HG03060 (cell line): ENCODE measurements around the gene STRN4.

Experiments used
- ATAC-seq: cut with Tn5 transposase; IDR thresholded peaks from one replicate; pipeline ENCODE4 v1.9.1; 2021; ENCODE audit warnings: low read depth, moderate number of reproducible peaks; ENCODE audit not compliant: unreplicated experiment

STRN4 gene

DNA sequence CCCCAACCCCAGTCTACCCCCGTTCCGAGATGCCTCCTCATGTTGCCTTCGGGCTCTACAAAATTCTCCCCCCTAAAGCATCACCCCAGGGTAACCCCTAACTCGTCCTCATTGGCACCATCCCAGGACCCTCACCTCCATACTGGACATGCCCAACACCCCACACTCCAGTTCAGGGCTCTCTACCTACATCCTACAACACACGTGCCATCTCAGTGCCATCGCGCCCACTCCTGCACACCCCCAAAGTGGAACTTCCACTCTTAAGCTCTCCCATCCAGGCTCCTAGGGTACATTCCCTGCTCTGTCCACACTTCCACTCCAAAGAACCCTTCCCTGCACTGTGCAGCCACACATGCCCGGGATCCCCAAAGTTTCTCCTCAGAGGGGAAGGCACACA lies 1.2 kb downstream of the STRN4 start:
- no peak for ATAC-seq

DNA sequence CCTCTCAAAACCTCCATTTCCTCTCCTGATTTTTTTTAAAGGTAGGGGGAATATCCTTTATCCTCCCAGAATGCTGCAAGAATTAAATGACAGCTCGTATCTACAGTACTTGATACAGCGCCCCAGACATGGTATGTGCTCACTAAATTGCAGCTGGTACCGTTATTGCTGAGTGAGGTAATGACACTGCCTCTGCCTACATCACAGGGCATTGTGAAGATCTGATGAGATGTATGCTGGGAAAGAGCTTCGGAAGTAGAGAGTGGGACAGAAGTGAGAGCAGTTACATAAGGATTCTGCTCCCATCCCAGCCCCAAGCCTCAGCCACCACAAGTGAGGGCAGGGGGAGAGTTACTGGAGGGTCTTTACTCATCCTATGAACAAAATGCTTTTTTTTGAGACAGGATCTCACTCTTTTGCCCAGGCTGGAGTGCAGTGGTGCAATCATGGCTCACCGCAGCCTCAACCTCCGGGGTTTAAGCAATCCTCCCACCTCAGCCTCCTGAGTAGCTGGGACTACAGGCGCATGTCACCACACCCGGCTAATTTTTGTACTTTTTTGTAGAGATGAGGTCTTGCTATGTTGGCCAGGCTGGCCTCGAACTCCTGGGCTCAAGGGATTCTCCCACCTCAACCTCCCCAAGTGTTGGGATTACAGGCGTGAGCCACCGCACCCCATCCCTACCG lies 2.1 kb downstream of the STRN4 start:
- ATAC-seq = no peak

DNA sequence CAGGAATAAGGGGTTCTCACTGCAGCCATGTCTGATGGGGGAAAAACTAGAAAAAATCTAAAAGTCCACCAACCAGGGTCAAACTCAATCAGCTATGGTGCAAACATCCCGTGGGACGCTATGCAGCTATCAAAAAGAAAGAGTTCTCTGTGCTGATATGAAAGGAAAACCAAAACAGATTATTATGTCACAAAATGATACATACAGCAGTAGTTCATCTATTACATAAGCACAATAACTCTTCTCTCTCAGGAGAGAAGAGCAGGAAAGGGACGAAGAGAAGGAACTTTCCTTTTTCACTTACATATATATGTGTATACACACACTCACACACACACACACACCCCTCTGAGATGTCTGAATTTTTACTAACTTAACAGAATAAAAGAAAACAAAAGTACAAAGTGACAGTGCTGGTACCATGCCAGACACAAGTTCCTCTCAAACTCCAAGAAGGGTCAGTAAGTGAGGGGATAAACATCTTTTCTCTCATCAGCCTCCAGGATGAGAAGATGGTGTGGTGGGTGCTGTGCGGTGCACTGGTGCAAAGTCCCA lies 3.2 kb downstream of the STRN4 start:
- ATAC-seq = no peak

DNA sequence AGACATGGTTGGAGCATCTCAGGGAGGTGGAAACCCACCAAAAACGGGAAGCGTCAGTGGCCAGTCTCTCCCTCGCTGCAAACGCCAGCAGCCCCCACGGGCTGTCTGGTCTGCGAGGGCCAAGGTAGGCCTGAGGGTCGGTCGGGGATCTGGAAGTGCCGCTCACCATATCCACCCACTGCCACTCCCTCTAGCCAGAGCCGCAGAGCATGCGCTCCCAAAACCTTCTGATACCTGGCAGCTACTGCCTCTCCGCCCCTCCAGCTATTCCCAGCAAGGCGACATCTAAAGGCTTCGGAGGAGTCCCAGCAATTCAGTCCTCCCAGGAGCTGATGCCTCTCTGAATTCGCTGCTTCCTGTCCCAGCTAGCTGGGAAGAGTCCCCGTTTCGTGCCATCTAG lies 4.8 kb downstream of the STRN4 start:
- ATAC-seq = no peak

DNA sequence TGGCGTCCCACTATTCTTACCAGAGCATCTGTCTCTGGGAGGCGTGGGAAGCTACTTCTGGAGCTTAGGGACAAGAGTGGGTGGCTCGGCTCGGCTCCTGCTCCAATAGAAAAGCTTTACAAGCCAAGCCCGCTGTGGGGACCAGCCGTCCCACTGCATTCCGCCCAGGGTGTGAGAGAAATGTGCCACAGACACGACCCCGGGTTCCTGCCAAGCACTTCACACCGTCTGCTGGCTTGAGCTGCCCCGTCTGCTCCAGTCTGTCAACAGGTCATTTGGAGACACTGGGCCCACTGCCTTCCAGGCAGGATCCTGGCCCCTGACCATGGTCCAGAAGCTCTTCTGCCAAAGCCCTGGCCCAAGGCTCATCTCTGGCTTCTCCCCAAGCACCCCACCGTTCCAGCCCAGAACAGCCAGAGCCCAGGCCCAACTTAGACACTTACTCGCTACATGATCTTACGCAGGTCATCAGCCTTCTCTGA lies 6.9 kb downstream of the STRN4 start:
- ATAC-seq = no peak

DNA sequence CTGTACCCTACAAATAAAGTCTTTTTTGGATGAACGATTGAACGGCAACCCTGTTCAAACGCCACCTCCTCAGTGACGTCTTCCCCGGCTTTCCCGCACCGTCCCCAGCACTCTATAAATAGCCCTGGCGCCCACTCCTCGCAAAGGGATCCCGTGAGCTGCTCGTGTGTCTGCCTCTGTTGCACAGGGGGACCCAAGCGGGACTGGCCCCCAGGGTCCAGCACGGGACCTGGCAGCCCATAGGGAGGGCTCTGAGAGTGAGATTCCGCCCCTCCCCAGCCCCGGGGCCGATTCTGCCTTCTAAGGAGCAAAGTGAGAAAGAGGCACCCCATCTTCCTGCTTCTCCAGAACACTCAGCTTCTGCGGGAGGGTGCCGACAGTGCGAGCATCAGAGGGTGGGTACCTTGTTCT lies 8.5 kb downstream of the STRN4 start:
- no peak for ATAC-seq

DNA sequence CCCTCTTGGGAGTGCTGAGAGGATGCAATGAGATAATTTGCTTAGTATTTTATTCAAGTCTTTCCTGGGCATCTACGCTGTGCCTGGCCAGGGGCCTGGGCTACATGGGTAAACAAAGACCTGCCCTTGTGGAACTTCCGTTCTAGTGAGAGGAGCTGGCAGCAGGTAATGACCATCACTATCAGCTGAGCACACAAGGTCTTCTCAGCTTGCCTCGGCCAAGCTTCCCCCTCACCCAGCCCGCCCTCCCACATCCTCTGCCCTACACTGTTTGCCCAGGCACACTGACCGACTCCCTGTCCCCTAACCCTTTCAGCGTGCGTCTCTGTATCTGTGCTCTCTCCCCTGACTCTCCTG lies 9.0 kb downstream of the STRN4 start:
- no peak for ATAC-seq

DNA sequence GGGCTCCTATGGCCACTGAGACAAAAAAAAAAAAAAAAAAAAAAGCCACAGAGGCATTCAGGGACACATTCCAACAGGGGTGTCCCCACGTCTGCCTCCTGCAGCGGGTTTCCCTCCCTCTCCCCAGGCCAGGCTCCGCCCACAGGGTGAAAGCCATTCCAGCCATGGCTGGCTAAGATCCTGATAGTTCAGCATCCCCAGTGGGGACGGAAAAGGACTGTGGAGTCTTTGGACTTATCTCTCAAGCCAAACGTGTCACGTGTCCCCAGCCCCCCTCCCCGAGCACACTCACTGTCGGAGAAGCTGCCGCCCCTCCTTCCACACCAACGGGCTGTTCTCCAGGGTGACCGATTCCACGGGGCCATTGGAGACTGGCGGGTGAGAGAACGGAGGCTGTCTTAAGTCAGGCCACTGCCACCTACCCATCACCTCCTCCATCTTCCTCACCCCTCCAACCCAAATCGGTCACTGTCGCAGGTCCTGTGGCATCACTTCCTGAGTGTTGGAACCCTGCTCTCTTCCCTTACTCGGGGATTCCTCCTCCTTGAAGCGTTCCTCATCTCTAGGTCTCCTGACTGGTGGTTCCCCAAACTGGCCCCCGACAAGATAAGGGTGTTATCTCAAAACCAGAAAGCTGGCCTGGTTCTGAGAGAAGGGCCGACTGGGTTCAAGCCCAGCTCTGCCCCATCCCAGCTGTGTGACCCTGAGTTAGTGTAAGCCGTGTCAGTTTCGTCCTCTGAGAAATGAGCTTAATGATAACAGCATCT lies 9.5 kb downstream of the STRN4 start:
- ATAC-seq = no peak

DNA sequence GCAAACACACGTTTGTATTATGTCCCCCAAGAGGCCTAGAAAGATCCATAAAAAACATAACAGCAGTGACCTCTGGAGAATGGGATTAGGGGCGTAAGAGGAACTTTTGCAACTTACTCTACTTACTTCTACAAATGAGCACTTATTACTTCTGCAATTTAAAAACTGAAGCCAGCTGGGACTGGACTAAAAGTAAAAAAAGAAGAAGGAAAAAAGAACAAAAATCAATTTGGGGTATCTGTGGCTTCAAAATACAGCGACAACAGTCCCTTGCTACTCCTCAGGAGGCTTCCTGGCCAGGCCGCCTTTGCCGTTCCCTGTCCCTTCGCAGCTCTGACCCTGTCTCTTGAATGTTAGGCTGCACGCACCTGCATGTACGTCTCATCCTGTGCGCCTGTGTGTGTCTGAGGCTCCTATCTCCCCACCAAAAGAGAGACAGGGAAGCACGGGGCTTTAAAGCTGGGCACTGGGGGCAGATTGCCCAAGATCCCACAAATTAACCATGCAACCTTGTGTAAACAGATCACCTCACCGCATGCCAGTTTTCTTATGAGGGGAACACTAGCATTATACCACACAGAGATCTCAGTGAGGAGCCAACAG lies 12.5 kb downstream of the STRN4 start:
- ATAC-seq = no peak

DNA sequence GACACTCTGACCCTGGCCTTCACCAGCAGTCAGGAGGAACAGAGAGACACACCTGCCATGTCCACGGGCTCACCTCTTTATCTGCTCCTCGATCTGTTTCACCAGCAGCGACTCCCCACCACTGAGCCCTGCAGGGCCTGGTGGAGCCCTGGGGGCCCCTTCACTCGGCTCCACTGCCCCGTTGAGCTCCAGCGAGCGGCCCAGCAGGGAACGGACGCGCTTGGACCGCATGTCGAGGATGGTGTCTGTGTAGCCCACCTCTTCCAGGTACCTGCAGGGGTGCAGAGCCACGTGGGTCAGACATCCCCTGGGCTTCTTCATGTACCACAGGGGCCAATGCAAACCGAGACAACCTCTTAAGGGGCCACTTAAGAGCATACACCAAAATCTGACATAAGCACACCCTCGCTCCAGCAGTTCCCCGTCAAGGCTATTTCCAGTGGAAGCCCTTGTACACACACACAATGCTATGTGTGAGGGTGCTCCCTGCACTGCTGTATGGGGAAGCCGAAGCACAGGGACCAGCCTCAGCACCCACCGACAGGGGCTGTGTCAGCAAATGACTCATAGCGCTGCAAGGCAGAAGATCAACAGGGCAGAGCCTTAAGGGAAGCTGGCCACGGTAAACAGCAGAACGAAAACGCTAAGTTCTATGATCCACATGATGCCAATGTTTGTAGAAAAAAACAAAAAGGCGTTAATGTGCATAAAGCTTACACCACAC lies 13.1 kb downstream of the STRN4 start:
- ATAC-seq = no peak

DNA sequence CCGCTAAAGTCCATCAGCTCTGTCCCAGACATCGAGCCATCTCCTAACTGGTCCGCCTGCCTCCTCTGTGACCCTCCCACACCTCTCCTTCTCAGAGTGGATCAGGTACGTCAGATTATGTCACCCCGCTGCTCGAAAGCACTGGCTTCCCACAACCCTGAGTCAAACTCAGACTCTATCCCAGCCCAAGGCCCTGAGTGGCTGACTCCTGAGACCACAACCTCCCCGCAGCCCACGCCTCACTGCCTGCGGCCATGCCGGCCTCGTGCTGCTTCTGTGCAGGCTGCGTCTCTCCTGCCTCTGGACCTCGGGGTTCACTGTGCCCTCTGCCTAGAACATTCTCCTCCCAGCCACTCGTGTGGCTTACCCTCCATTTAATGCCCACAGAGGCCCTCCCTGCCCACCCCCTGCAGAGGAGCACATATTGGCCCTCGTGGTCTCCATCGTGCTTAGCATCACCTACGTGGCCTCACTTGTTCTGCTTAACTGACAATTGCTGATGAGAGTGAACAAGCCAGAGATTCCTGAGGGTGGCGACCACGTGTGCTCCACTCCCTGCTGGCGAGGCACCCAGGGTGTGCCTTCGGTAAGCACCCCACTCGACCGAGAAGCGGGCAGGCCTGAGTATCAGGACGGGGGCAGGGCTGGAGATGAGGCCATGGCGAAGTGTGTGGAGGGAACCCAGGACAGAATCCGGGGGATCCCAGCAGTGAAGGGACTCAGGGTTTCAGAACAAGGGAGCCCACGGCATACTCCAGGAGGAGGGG lies 13.9 kb downstream of the STRN4 start:
- no peak for ATAC-seq

DNA sequence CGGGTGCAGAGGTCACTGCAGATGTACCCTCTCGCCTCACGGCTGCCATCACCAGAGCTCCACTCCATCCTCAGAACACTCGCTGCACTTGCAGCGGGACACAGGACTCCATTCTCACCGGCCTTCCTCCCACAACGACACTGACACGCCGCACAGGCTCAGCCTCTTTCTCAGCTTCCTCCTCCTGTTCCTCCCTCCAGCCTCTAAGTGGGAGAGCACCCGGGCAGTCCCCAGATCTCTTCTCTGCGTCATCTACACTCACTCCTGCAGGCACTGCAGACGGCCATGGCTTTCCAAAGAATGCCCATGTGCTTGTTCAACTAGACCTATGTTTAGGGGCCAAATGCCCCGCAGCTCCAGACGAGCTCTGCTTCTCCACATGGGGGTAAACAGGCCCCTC lies 14.7 kb downstream of the STRN4 start:
- ATAC-seq = no peak

DNA sequence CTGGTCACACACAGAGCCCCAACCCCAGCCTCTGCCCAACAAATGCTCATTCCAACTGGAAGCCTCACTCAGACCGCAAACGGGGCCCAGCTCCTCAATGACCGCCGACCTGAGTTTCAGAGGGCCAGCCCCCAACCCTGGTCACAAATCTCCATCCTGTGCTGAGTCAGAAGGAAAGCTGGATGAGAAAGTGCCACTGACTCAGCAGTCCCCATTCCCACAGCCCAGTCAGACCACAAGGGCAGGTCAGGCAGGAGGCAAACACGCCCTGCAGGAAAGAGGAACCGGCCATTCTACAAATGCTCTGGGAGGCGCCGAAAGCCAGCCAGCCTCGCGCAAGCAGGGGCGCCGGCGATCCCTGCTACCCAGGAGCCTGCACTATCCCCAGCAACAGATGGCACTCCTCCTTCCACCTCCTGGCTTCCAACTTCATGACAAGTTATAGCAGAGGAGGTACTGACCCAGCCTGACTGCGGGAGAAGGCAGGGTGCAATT lies 15.2 kb downstream of the STRN4 start:
- no peak for ATAC-seq

DNA sequence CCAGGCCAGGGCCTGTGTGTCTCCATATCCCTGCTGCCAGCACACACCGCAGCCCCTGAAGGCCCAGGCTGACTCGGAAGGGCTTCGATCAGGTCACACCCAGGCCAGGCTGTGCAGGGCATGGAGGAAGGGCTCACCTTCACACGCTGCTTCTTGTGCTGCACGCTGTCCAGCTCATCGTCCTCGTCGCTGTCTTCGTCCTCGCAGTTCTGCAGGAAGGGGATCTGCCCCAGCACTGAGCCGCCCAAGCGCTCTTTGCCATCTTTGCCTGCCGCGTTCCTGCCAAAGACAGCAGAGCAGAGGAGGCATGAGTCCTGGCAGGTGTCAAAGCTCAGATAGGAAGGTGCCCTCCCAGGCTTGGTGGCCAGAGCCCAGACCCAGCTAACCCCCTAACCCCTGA lies 15.7 kb downstream of the STRN4 start:
- ATAC-seq = no peak

DNA sequence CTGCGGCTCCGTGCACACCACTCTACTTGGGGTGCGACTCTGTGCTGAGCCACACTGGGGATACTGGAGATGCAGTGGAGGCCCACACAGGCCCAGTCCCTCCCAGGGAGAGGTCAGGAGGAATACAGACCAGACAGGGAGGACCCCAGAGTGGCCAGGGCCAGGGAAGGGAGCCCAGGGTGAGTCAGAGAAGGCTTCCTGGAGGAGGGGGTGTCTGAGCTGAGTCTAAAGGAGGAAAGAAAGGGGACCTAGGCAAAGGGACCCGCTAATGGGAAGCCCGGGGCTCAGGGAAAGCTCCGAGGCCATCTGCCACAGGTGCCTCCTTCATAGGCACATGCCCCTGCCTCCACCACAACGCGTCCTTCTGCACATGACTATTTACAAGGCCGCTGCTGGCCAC lies 16.1 kb downstream of the STRN4 start:
- ATAC-seq = no peak

DNA sequence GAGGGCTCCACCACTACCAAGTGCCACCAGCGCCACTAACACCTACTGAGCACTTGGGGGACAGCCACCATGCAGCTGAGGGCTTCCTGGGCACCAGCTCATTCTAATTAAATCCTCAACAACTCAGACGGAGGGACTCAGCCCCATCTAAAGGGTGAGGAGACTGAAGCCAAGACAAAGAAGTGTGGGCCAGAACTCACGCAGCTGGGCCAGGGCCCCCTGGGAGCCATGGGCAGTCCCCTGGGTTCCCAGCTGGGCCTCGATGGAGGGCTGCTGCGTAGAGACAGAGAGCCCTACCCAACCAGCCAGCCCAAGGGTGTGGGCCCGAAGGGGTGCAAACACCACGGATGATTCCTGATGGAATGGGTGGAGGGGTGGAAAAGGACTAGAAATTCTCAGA lies 16.6 kb downstream of the STRN4 start:
- no peak for ATAC-seq

DNA sequence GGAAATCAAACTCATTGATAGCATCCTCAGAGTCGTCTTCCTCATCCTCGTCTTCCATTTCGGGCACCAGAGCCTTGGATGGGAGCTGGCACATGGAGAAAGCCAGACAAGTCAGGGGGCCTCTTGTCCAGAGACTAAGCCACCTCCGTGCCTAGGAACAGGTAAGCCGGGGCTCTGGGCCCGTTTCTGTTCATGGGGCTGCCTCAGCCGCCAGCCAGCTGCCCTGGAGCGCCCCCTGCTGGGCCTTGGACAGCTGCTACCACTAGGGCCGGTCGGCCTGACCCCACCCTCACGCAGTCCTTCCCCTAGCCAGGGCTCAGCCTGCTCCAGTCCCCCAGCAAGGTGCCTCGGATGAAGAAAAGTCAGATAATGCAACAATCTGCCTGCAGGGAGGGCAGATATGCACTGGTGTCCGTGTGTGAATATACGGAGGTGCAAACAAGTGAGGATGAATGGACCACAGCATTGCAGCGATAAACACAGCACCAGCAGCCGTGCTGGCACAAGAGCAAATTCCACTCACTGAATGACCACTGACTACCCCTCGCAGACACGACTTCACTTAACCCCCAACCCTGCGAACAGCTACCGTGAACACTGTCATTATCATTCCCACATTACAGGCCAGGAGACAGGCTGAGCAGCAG lies 17.4 kb downstream of the STRN4 start:
- no peak for ATAC-seq

DNA sequence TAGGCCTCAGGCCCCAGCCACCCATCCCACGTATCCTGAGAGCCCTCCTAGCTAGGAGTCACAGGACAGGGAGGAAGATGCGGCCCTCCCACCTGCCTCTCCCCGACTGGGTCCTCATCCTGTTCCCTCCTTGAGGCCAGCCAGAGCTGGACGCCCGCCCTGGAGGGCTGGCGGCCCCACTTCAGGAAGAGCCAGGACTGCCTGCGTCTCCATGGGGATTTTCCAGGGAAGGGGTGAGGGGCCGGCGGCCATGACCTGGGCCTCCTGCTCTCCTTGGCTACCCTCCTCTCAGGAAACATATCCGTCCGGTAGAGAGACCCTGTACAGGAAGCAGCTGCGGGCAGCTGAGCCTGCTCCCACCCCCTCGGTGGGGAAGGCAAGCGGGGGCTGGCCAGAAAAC lies 18.0 kb downstream of the STRN4 start:
- ATAC-seq = no peak

DNA sequence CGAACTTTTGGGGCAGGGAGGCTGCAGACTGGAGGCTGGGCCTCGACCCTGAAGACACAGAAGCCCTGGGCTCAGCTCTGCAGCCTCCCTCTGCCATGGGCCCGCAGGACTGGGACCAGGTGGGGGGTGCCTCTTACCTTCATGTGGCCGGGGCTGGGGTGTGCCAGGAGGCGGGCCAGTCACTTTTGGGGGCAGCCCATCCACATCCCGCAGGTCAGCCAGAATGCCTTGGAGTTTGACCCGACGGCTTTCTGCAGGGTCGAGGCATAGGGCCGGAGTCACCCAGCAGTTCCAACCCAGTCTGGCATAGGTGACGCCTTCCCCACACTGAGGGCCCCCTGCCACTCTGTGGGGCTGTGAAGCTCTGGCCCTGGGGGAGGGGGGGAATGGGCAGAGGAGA lies 18.5 kb downstream of the STRN4 start:
- ATAC-seq = no peak
